HepG2 (cell line): ENCODE results near the gene CERS6. TPM values are rescaled to one million over a fixed set of nuclear protein-coding genes. Genes with fewer than 3 reads are reported as not detected.
A peak's percentile ranks its signal among the peaks of the same experiment; 100 is the strongest.

Experiments
- ATAC-seq: fragments of 200-7000 bp; cut with Tn5 transposase; 3 replicates; pipeline ENCODE4 v1.9.1; 2020; ENCODE audit warnings: mild to moderate bottlenecking, moderate library complexity
- BruUV-seq: library from RNA; stranded (reverse); fragments of 400-500 nt; replicated peaks from 2 replicates; lab custom pipeline; 2021; lab: Mats Ljungman, UMichigan
- CTCF ChIA-PET: fragments of 300-600 bp; formaldehyde crosslinking; extraction: SDS; loops from one replicate; lab custom pipeline; 2021; ENCODE audit warnings: low total read pairs, inconsistent platforms, low intra/inter-chr PET ratio; lab: Yijun Ruan, JAX
- POLR2A ChIA-PET: fragments of 350-600 bp; sonication (Branson Sonifier 250); formaldehyde crosslinking; loops from one replicate; lab custom pipeline; 2020; ENCODE audit warnings: antibody characterized with exemption, inconsistent platforms; lab: Yijun Ruan, JAX
- DNase-seq: peaks from one replicate; pipeline ENCODE4 v3.0.0-alpha.2; 2015; ENCODE audit warnings: low spot score
- FAIRE-seq: peaks from 3 replicates; lab custom pipeline; 2011; peaks lifted over from hg19 to GRCh38; lab: Jason Lieb, UNC
- H2AFZ ChIP-seq: one replicate; pipeline ENCODE4 v1.6.1; 2011; ENCODE audit warnings: low read length, inconsistent platforms
- H3K27ac ChIP-seq: fragments of 300-600 bp; 3 replicates; pipeline ENCODE4 v1.8.0; 2011; ENCODE audit warnings: mixed run types, mild to moderate bottlenecking, mixed read lengths, low read length, inconsistent platforms; ENCODE audit not compliant: insufficient read depth; ENCODE audit errors: extremely low read length
- H3K27me3 ChIP-seq, 2 experiments: fragments of 200-600 bp in 1 of 2; 2 replicates in 1 of 2; 3 replicates in 1 of 2; pipeline versions ENCODE4 v1.6.0 to v1.8.0; 2011; ENCODE audit warnings: low read length in 2 of 2, mild to moderate bottlenecking in 2 of 2, moderate library complexity in 2 of 2, inconsistent platforms in 1 of 2; ENCODE audit not compliant: insufficient read depth in 2 of 2, control insufficient read depth in 1 of 2
- H3K36me3 ChIP-seq, 2 experiments: fragments of 200-600 bp in 1 of 2; replicated peaks in 1 of 2; 2 replicates in 1 of 2; 3 replicates in 1 of 2; pipeline versions ENCODE4 v1.5.1 to v1.8.0; 2011; ENCODE audit warnings: low read length in 2 of 2, inconsistent platforms in 1 of 2; ENCODE audit not compliant: insufficient read depth in 2 of 2, control insufficient read depth in 1 of 2
- H3K4me1 ChIP-seq: 2 replicates; pipeline ENCODE4 v1.5.1; 2012; ENCODE audit warnings: low read length, inconsistent platforms; ENCODE audit not compliant: insufficient read depth
- H3K4me2 ChIP-seq: 2 replicates; pipeline ENCODE4 v1.6.0; 2011; ENCODE audit warnings: low read depth, low read length, inconsistent platforms
- H3K4me3 ChIP-seq, 3 experiments: fragments of 200-600 bp in 1 of 3; sonication (generic), shearing (Covaris generic) in 1 of 3; replicated peaks in 1 of 3; 2 replicates each; pipeline ENCODE4 v1.5.1; 2011 to 2016; ENCODE audit warnings: low read length in 3 of 3, inconsistent platforms in 2 of 3, low read depth in 2 of 3, mild to moderate bottlenecking in 2 of 3, control low read depth in 1 of 3, mixed read lengths in 1 of 3; ENCODE audit not compliant: insufficient read depth in 1 of 3
- H3K79me2 ChIP-seq: one replicate; pipeline ENCODE4 v1.6.1; 2011; ENCODE audit warnings: low read length, inconsistent platforms; ENCODE audit not compliant: insufficient read depth
- H3K9ac ChIP-seq: 2 replicates; pipeline ENCODE4 v1.6.0; 2011; ENCODE audit warnings: mild to moderate bottlenecking, low read depth, low read length, inconsistent platforms; ENCODE audit not compliant: insufficient read depth
- H3K9me3 ChIP-seq: 2 replicates; pipeline ENCODE4 v1.5.1; 2012; ENCODE audit warnings: mild to moderate bottlenecking, low read length
- H4K20me1 ChIP-seq: 2 replicates; pipeline ENCODE4 v1.6.0; 2011; ENCODE audit warnings: inconsistent platforms, mild to moderate bottlenecking, low read length, moderate library complexity; ENCODE audit not compliant: insufficient read depth
- ARNT2 ChIP-seq: sonication (generic); formaldehyde crosslinking; IDR thresholded peaks from 2 replicates; pipeline ENCODE4 v1.8.0; 2022; ENCODE audit warnings: mild to moderate bottlenecking, low read depth, missing genetic modification reagents, moderate library complexity
- EEA1 ChIP-seq: sonication (generic); formaldehyde crosslinking; IDR thresholded peaks from 2 replicates; pipeline ENCODE4 v1.5.1; 2020; ENCODE audit warnings: mild to moderate bottlenecking, missing genetic modification reagents, borderline replicate concordance
- GABPB1 ChIP-seq: IDR thresholded peaks from 2 replicates; pipeline ENCODE4 v1.6.1; 2016; ENCODE audit warnings: mild to moderate bottlenecking, missing genetic modification reagents, moderate library complexity, missing compliant biosample characterization
- GFI1 ChIP-seq: sonication (generic); formaldehyde crosslinking; IDR thresholded peaks from 2 replicates; pipeline ENCODE4 v1.5.0; 2020; ENCODE audit warnings: missing genetic modification reagents, mild to moderate bottlenecking, borderline replicate concordance
- MYPOP ChIP-seq: sonication (generic); formaldehyde crosslinking; IDR thresholded peaks from 2 replicates; pipeline ENCODE4 v1.8.1; 2023; ENCODE audit warnings: mild to moderate bottlenecking, moderate library complexity, missing genetic modification reagents
- POLR2AphosphoS2 ChIP-seq: IDR thresholded peaks from 2 replicates; pipeline ENCODE4 v1.6.1; 2011; ENCODE audit warnings: low read depth, low read length, improper control_type of control experiment
- RBAK ChIP-seq: sonication (generic); formaldehyde crosslinking; IDR thresholded peaks from 2 replicates; pipeline ENCODE4 v1.5.1; 2020; ENCODE audit warnings: mild to moderate bottlenecking, missing genetic modification reagents
- RFX1 ChIP-seq: fragments of 450-650 bp; IDR thresholded peaks from 2 replicates; pipeline ENCODE4 v1.6.1; 2017
- SKIL ChIP-seq: sonication (generic); formaldehyde crosslinking; IDR thresholded peaks from 2 replicates; pipeline ENCODE4 v1.8.0; 2022; ENCODE audit warnings: missing genetic modification reagents, mild to moderate bottlenecking, moderate library complexity, borderline replicate concordance
- SNRNP70 ChIP-seq: fragments of 200-400 bp; formaldehyde crosslinking; IDR thresholded peaks from 2 replicates; pipeline ENCODE4 v1.6.1; 2017; ENCODE audit warnings: mild to moderate bottlenecking, low read depth, low read length, moderate library complexity
- SRF ChIP-seq: IDR thresholded peaks from 2 replicates; pipeline ENCODE4 v1.6.1; 2011; ENCODE audit warnings: mild to moderate bottlenecking, low read depth, low read length, moderate library complexity
- SSRP1 ChIP-seq: IDR thresholded peaks from 2 replicates; pipeline ENCODE4 v1.6.1; 2016; ENCODE audit warnings: control low read depth
- ZBTB21 ChIP-seq: sonication (generic); formaldehyde crosslinking; IDR thresholded peaks from 2 replicates; pipeline ENCODE4 v1.4.0; 2020; ENCODE audit warnings: missing genetic modification reagents
- ZFP36L1 ChIP-seq: sonication (generic); formaldehyde crosslinking; IDR thresholded peaks from 2 replicates; pipeline ENCODE4 v1.8.0; 2022; ENCODE audit warnings: mild to moderate bottlenecking, missing genetic modification reagents, moderate library complexity
- ZNF138 ChIP-seq: sonication (generic); formaldehyde crosslinking; IDR thresholded peaks from 2 replicates; pipeline ENCODE4 v1.5.0; 2020; ENCODE audit warnings: mild to moderate bottlenecking, low read depth, missing genetic modification reagents
- ZNF282 ChIP-seq: fragments of 450-650 bp; IDR thresholded peaks from 2 replicates; pipeline ENCODE4 v1.6.1; 2018; ENCODE audit not compliant: partially characterized antibody
- ZNF460 ChIP-seq: sonication (generic); formaldehyde crosslinking; IDR thresholded peaks from 2 replicates; pipeline ENCODE4 v1.5.1; 2020; ENCODE audit warnings: missing genetic modification reagents, mild to moderate bottlenecking, borderline replicate concordance
- ZNF678 ChIP-seq: sonication (generic); formaldehyde crosslinking; IDR thresholded peaks from 2 replicates; pipeline ENCODE4 v1.4.0; 2020; ENCODE audit warnings: mild to moderate bottlenecking, missing genetic modification reagents
- ZSCAN9 ChIP-seq: IDR thresholded peaks from 2 replicates; pipeline ENCODE4 v1.6.1; 2016; ENCODE audit warnings: borderline replicate concordance
- WGBS: methylation state at CpG from one replicate; pipeline ENCODE4 v1.1.6; 2017; ENCODE audit warnings: low lambda C conversion rate; 5-methylcytosine and 5-hydroxymethylcytosine counted together
- in situ Hi-C: cut with HindIII; loops from 2 replicates; pipeline ENCODE4 v1.10.0; 2017; ENCODE audit warnings: low pct_unique_long_range_greater_than_20kb; ENCODE audit not compliant: extremely low pct_ligation_motif_present
- intact Hi-C: fragments of 100-400 bp; cut with micrococcal nuclease; formaldehyde crosslinking; loops from one replicate; pipeline ENCODE4 v1.10.0; 2022; ENCODE audit not compliant: unreplicated experiment
- polyA plus RNA-seq, 8 experiments: library from polyadenylated mRNA; depleted of rRNA in 3 of 8; stranded (reverse) in 7 of 8; unstranded in 1 of 8; fragments of >200 nt; fragmentation: Illumina TruSeq in 4 of 8; extraction: Trizol in 4 of 8; gene quantifications; 2 replicates each; pipeline versions ENCODE4 v1.2.1 to v1.2.3, GENCODE V29; 2011 to 2016; ENCODE audit warnings: low read depth in 4 of 8, missing spikeins in 1 of 8, mixed read lengths in 1 of 8; ENCODE audit not compliant: insufficient read depth in 1 of 8
- total RNA-seq, 5 experiments: library from RNA; depleted of rRNA; stranded (reverse); fragments of >200 nt; fragmentation: Illumina TruSeq; extraction: Trizol; gene quantifications; 2 replicates each; pipeline ENCODE4 v1.2.3, GENCODE V29; 2016; ENCODE audit warnings: low read depth in 1 of 5

The CERS6 gene
- total and polyA plus RNA-seq, 2 of the 13 experiments (the other 11 are each of a cell fraction or from before 2014, with no cell fraction given), result 10.1 to 20.3 TPM

- POLR2A ChIA-PET, result interaction anchor here (0.6 kb wide), 1 partner anchor 22 kb away, joined by 3 read pairs; no protein-coding TSS in a partner anchor
- BruUV-seq, result no TSS peak
- H3K36me3 ChIP-seq, result peaks cover 2 to 14% of the 10 kb centered on the region in 2 experiments; a peak in 3 of 5 replicates
- H3K4me2 ChIP-seq, result no peak overlapping the region
- intact Hi-C loops, result no loop called here
- CTCF ChIA-PET, result no interaction called here
- ATAC-seq (no peak), DNase-seq (no peak), FAIRE-seq (no peak)
- TF ChIP-seq ZNF282 (no peak), ZFP36L1 (CRISPR knock-in tag) (no peak), ZNF460 (no peak), RBAK (no peak), SNRNP70 (no peak), ARNT2 (CRISPR knock-in tag) (no peak), ZNF678 (CRISPR knock-in tag) (no peak), ZSCAN9 (CRISPR knock-in tag) (no peak), ZBTB21 (CRISPR knock-in tag) (no peak), SSRP1 (CRISPR knock-in tag) (no peak)
- H3K4me1 ChIP-seq, result no peaks in the 10 kb centered on the region
- in situ Hi-C loops, result no loop called here
- no peak overlapping the region for H2AFZ ChIP-seq
- no peaks in the 10 kb centered on the region for H3K79me2 ChIP-seq
- 100% methylated on average over 1 of the region's 1 CpG for WGBS
- H3K9ac ChIP-seq, result no peak overlapping the region
- no peak overlapping the region for H3K4me3 ChIP-seq
- H3K9me3 ChIP-seq, result no peaks in the 10 kb centered on the region
- no peaks in the 10 kb centered on the region for H3K27me3 ChIP-seq
- H4K20me1 ChIP-seq, result no peaks in the 10 kb centered on the region
- H3K27ac ChIP-seq, result no peak overlapping the region
These were observed 234.4 kb downstream of the CERS6 start for GRCh38 chr2:168690381-168690885.

GRCh38 chr2:168691221-168691620 is 235.1 kb downstream of the CERS6 start:
- intact Hi-C loops (no loop called here), in situ Hi-C loops (no loop called here)
- Histone ChIP-seq H3K4me1 (no peaks in the 10 kb centered on the region), H3K79me2 (no peaks in the 10 kb centered on the region), H3K27ac (no peak overlapping the region), H3K4me3 (no peak overlapping the region), H3K9ac (no peak overlapping the region), H3K27me3 (no peaks in the 10 kb centered on the region), H3K9me3 (no peaks in the 10 kb centered on the region), H2AFZ (no peak overlapping the region), H3K4me2 (no peak overlapping the region), H4K20me1 (no peaks in the 10 kb centered on the region), H3K36me3 (peaks cover 5 to 20% of the 10 kb centered on the region in 2 experiments; a peak in 4 of 5 replicates)
- FAIRE-seq, result peak; percentile 4
- POLR2A ChIA-PET, result interaction anchor here (0.6 kb wide), 1 partner anchor 23 kb away, joined by 3 read pairs; no protein-coding TSS in a partner anchor
- DNase-seq, result no peak
- no peak for ATAC-seq
- CTCF ChIA-PET, result no interaction called here
- BruUV-seq, result no TSS peak
- WGBS, result 88% methylated on average over 1 of the region's 1 CpG
- no peak for TF ChIP-seq ZNF138
- no peak for TF ChIP-seq SKIL (CRISPR knock-in tag)
- TF ChIP-seq EEA1, result no peak
- TF ChIP-seq RFX1, result no peak
- TF ChIP-seq MYPOP (CRISPR knock-in tag), result no peak
- no peak for TF ChIP-seq POLR2AphosphoS2
- no peak for TF ChIP-seq GFI1
- TF ChIP-seq GABPB1 (CRISPR knock-in tag), result no peak
- TF ChIP-seq SRF, result no peak
